Measurements from ENCODE around the gene IRAK4.

Gene IRAK4

DNA sequence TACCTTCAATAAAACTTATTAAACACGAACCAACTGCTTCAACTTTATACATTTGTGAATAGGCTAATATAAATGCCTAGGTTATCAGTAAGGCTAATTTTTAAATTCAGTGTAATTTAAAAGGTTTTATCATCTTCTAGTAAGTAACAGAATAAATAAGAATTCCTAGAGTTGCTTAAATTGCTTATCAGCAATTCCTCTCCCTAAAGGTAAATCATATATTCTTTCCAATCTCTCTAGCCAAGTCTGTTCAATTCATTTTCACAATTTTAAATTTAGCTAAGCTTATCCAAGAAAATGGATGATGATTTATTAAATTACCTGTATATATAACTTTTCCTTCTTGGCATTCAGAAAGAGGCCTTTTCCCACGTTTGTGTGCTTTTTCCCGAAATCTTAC is 4.7 kb upstream of the IRAK4 start:
- Histone ChIP-seq H3K9me3 (no peaks in the 10 kb centered on the region), H3K27ac (no peak overlapping the region), H3K4me3 (ENCODE audit: low read depth in 1 of 2, low read length in 1 of 2) (no peak overlapping the region), H3K4me1 (ENCODE audit: control insufficient read depth in 1 of 2, insufficient read depth in 1 of 2, low read depth in 1 of 2, low read length in 1 of 2) (peaks cover 7 to 8% of the 10 kb centered on the region in 2 experiments), H3K27me3 (no peaks in the 10 kb centered on the region), H3K36me3 (no peaks in the 10 kb centered on the region)
- TF ChIP-seq, protein P1, sequence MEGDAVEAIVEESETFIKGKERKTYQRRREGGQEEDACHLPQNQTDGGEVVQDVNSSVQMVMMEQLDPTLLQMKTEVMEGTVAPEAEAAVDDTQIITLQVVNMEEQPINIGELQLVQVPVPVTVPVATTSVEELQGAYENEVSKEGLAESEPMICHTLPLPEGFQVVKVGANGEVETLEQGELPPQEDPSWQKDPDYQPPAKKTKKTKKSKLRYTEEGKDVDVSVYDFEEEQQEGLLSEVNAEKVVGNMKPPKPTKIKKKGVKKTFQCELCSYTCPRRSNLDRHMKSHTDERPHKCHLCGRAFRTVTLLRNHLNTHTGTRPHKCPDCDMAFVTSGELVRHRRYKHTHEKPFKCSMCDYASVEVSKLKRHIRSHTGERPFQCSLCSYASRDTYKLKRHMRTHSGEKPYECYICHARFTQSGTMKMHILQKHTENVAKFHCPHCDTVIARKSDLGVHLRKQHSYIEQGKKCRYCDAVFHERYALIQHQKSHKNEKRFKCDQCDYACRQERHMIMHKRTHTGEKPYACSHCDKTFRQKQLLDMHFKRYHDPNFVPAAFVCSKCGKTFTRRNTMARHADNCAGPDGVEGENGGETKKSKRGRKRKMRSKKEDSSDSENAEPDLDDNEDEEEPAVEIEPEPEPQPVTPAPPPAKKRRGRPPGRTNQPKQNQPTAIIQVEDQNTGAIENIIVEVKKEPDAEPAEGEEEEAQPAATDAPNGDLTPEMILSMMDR (IDR thresholded peaks at IDR 0.05): no peak

DNA sequence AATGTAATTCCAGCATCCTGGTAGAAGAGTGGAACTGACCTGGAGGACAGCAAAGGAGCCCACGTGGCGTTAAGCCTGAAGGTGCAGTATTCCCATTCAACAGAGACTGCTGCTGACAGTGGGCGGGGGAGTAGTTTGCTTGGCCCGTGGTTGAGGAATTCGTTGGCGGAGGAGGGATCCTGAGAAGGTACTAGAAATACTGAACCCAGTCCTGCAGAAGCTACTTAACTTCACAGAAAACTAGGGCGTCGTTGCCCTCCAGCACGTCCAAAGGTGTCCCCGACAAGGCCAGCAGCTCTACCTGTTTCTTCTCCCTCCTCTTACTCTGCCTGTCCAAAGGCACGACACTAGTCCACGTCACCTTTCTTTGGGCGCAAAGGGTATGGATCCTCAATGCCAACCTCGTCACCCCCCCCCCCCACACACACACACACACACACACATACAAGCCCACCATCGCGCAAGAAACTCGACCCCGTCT is 464 bp upstream of the IRAK4 start:
- Histone ChIP-seq H3K36me3 (no peaks in the 10 kb centered on the region), H3K27me3 (no peaks in the 10 kb centered on the region), H3K9me3 (no peaks in the 10 kb centered on the region), H3K27ac (peak overlapping the region; percentile 94), H3K4me3 (ENCODE audit: low read depth in 1 of 2, low read length in 1 of 2) (peak overlapping the region; percentile 77 to 90), H3K4me1 (ENCODE audit: control insufficient read depth in 1 of 2, insufficient read depth in 1 of 2, low read depth in 1 of 2, low read length in 1 of 2) (peaks cover 46 to 47% of the 10 kb centered on the region in 2 experiments)
- TF ChIP-seq, protein P1 (IDR thresholded peaks at IDR 0.05): no peak

DNA sequence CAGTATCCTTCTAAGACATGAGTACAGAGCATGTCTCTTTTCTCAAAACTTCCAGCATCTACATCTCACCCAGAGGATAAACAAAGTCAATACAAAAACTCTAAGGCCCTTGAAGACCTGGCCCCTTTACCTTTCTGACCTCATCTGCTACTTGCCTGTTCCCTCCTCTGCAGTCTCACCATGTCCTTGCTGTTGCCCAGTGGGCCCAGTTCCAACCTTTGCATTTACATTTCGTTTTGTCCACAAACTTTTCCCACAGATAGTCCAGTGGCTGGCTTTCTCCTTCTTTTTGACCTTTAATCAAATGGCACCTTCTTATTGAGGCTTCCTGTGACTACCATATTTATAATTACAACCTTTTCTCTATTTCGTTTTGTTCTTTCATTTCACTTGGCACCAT is 1.6 kb downstream of the IRAK4 start:
- no peaks in the 10 kb centered on the region for H3K9me3 ChIP-seq
- H3K4me1 ChIP-seq (ENCODE audit: control insufficient read depth in 1 of 2, insufficient read depth in 1 of 2, low read depth in 1 of 2, low read length in 1 of 2): peaks cover 46 to 47% of the 10 kb centered on the region in 2 experiments
- H3K36me3 ChIP-seq: peaks cover 4% of the 10 kb centered on the region
- no peaks in the 10 kb centered on the region for H3K27me3 ChIP-seq
- H3K27ac ChIP-seq: peak overlapping the region; percentile 94
- TF ChIP-seq, protein P1 (IDR thresholded peaks at IDR 0.05): no peak
- peak overlapping the region; percentile 77 to 90 for H3K4me3 ChIP-seq (ENCODE audit: low read depth in 1 of 2, low read length in 1 of 2)

DNA sequence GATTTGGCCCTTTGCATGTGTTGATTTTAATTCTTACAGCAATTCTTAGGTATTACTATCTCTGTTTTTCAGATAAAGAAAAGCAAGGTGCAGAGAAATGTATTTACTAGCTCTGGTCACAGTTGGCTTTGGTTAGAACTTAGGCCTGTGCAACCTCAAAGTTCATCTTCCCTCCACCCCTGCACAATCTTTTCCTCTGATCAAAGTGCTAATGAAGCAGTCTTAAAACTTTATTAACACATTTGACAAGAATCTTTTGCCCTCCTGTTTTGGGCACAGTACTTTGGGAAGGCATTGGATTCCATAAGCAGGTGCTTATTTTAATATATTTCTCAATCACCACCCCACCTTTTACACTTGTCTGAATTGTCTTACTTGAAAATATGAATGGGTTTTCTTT is 2.7 kb downstream of the IRAK4 start:
- TF ChIP-seq, protein P1 (IDR thresholded peaks at IDR 0.05): no peak

DNA sequence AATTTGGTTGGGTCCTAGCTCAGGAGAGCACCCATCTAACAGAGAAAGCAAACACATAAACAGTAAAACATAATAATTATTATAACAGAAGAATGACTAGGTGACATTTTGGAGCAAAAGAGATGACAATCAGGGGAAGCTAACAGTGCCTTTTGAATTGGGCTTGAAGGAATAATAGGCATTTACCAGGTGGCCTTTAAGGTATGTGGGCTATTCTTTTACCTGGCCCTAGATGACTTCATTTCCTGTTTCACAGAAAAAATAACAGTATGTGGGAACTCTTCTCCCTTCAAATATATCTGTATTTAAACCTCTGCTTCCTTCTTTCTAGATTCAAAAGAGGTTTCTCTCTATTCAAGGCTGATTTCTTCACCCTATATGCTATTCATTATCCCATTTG is 3.8 kb downstream of the IRAK4 start:
- peak overlapping the region; percentile 19 for H3K27ac ChIP-seq

More for the DNA sequence above, 2.7 kb downstream of the IRAK4 start:
- no peak overlapping the region for H3K27ac ChIP-seq
- no peaks in the 10 kb centered on the region for H3K27me3 ChIP-seq
- peaks cover 4% of the 10 kb centered on the region for H3K36me3 ChIP-seq
- H3K9me3 ChIP-seq: no peaks in the 10 kb centered on the region
- H3K4me1 ChIP-seq (ENCODE audit: control insufficient read depth in 1 of 2, insufficient read depth in 1 of 2, low read depth in 1 of 2, low read length in 1 of 2): peaks cover 46 to 47% of the 10 kb centered on the region in 2 experiments
- H3K4me3 ChIP-seq (ENCODE audit: low read depth in 1 of 2, low read length in 1 of 2): no peak overlapping the region

More for the DNA sequence above, 3.8 kb downstream of the IRAK4 start:
- Histone ChIP-seq H3K9me3 (no peaks in the 10 kb centered on the region), H3K36me3 (peaks cover 4% of the 10 kb centered on the region), H3K4me3 (ENCODE audit: low read depth in 1 of 2, low read length in 1 of 2) (no peak overlapping the region), H3K4me1 (ENCODE audit: control insufficient read depth in 1 of 2, insufficient read depth in 1 of 2, low read depth in 1 of 2, low read length in 1 of 2) (peaks cover 46 to 47% of the 10 kb centered on the region in 2 experiments), H3K27me3 (no peaks in the 10 kb centered on the region)
- TF ChIP-seq, protein P1 (IDR thresholded peaks at IDR 0.05): no peak

All from neutrophil (primary cell).